ENCODE measurements around the gene TTC29. TPM values are rescaled to one million over a fixed set of nuclear protein-coding genes. Genes with fewer than 3 reads are reported as not detected.
A peak's percentile ranks its signal among the peaks of the same experiment; 100 is the strongest.
"Not testable (repeated sequence)": the region's sequence is repeated elsewhere in the genome, so short reads cannot be mapped to it uniquely, and the experiment has no call there.

Gene TTC29
- total RNA-seq, 1 experiment from 2014 or later = not detected

GRCh38 chr4:146709956-146710355, 235.7 kb downstream of the TTC29 start:
- no peaks in the 10 kb centered on the region for H3K27me3 ChIP-seq (ENCODE audit: control insufficient read depth, insufficient read depth, low read length)

GRCh38 chr4:146699910-146700309, 245.8 kb downstream of the TTC29 start:
- Histone ChIP-seq H3K4me3 (ENCODE audit: insufficient read depth, low read depth, low read length) (no peak overlapping the region), H3K27me3 (ENCODE audit: control insufficient read depth, insufficient read depth, low read length) (no peaks in the 10 kb centered on the region), H3K36me3 (replicated peaks; ENCODE audit: control insufficient read depth, insufficient read depth, low read length) (no peaks in the 10 kb centered on the region)
- no peak for DNase-seq

More at GRCh38 chr4:146709956-146710355, 235.7 kb downstream of the TTC29 start:
- DNase-seq = no peak
- Histone ChIP-seq H3K36me3 (replicated peaks; ENCODE audit: control insufficient read depth, insufficient read depth, low read length) (no peaks in the 10 kb centered on the region), H3K4me3 (ENCODE audit: insufficient read depth, low read depth, low read length) (no peak overlapping the region)

DNA sequence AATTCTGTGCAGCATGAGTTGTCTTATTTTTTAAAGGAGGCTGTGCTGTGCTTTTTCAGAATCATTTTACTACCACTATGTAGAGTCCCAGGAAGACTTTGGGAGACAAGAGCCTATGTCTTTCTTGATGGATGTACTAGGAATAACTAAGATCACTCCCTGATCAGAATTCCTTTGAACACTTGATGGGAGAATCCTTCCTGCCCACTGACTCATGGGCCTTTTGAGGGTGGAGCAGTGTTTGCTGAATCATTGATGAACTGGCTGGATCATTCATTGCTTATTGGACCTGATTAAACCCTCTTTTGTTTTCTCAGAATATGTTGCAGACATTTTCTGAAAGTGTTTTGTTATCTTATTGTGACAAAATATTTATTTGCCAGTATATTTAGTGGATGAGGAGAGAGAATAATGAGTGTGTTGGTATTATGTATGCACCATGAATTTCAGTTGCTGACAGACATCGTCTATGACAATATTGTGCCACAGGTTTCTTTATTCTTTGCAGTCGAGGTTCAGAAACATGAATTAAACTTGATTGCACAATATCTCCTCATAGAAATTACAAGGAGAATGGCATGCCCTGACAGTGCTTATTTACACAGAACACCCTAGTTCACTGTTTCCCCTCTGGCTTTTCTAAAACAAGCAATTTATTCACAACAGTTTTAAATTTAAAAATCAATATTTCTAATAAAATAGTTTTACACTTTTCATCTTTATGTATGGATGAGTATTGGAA, 270.7 kb downstream of the TTC29 start:
- Histone ChIP-seq H3K4me3 (ENCODE audit: insufficient read depth, low read depth, low read length) (no peak overlapping the region), H3K27me3 (ENCODE audit: control insufficient read depth, insufficient read depth, low read length) (no peaks in the 10 kb centered on the region), H3K36me3 (replicated peaks; ENCODE audit: control insufficient read depth, insufficient read depth, low read length) (no peaks in the 10 kb centered on the region)
- DNase-seq = no peak

GRCh38 chr4:146663968-146664311, 281.7 kb downstream of the TTC29 start:
- not testable (repeated sequence) for H3K36me3 ChIP-seq (replicated peaks; ENCODE audit: control insufficient read depth, insufficient read depth, low read length); H3K27me3 ChIP-seq (ENCODE audit: control insufficient read depth, insufficient read depth, low read length); DNase-seq
- peak overlapping the region; percentile 5; the same call in 1 of the 2 replicates for H3K4me3 ChIP-seq (ENCODE audit: insufficient read depth, low read depth, low read length)

- no peak for DNase-seq
- H3K36me3 ChIP-seq (replicated peaks; ENCODE audit: control insufficient read depth, insufficient read depth, low read length) = no peaks in the 10 kb centered on the region
- H3K4me3 ChIP-seq (ENCODE audit: insufficient read depth, low read depth, low read length) = no peak overlapping the region
- H3K27me3 ChIP-seq (ENCODE audit: control insufficient read depth, insufficient read depth, low read length) = peaks cover 21% of the 10 kb centered on the region
These were observed 284.3 kb downstream of the TTC29 start for GRCh38 chr4:146661367-146661766.
